ENCODE data around the gene PCNX2.

DNA sequence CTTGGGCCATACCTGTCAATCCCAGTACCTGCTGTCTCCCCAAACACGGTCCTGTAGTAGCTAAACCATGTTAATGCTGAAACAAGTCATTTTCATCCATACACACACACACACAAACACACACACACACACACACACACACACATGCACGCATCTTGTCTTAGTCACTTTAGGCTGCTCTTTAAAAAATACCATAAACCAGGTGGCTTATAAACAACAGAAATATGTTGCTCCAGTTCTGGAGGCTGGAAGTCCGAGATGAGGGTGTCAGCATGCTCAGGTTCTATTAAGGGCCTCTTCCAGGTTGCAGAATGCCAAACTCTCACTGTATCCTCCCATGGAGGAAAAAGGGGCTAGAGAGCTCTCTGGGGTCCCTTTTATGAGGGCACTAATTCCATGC is 215.2 kb downstream of the PCNX2 start:
- TF ChIP-seq, protein P1, sequence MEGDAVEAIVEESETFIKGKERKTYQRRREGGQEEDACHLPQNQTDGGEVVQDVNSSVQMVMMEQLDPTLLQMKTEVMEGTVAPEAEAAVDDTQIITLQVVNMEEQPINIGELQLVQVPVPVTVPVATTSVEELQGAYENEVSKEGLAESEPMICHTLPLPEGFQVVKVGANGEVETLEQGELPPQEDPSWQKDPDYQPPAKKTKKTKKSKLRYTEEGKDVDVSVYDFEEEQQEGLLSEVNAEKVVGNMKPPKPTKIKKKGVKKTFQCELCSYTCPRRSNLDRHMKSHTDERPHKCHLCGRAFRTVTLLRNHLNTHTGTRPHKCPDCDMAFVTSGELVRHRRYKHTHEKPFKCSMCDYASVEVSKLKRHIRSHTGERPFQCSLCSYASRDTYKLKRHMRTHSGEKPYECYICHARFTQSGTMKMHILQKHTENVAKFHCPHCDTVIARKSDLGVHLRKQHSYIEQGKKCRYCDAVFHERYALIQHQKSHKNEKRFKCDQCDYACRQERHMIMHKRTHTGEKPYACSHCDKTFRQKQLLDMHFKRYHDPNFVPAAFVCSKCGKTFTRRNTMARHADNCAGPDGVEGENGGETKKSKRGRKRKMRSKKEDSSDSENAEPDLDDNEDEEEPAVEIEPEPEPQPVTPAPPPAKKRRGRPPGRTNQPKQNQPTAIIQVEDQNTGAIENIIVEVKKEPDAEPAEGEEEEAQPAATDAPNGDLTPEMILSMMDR (conservative IDR thresholded peaks at IDR 0.05; ENCODE audit: low read length): no peak
- no peak for TF ChIP-seq EZH2phosphoT487 (IDR thresholded peaks at IDR 0.05; ENCODE audit: borderline replicate concordance)

Measured in Loucy (cell line).